HepG2 (cell line): ENCODE data around the gene KANK3. TPM values are rescaled to one million over a fixed set of nuclear protein-coding genes. Genes with fewer than 3 reads are reported as not detected.
"Not testable (repeated sequence)": the region's sequence is repeated elsewhere in the genome, so short reads cannot be mapped to it uniquely, and the experiment has no call there.

Source experiments
- ATAC-seq: fragments of 200-7000 bp; cut with Tn5 transposase; 3 replicates; pipeline ENCODE4 v1.9.1; 2020; ENCODE audit warnings: mild to moderate bottlenecking, moderate library complexity
- BruUV-seq: library from RNA; stranded (reverse); fragments of 400-500 nt; replicated peaks from 2 replicates; lab custom pipeline; 2021; lab: Mats Ljungman, UMichigan
- CTCF ChIA-PET: fragments of 300-600 bp; formaldehyde crosslinking; extraction: SDS; loops from one replicate; lab custom pipeline; 2021; ENCODE audit warnings: low total read pairs, inconsistent platforms, low intra/inter-chr PET ratio; lab: Yijun Ruan, JAX
- POLR2A ChIA-PET: fragments of 350-600 bp; sonication (Branson Sonifier 250); formaldehyde crosslinking; loops from one replicate; lab custom pipeline; 2020; ENCODE audit warnings: antibody characterized with exemption, inconsistent platforms; lab: Yijun Ruan, JAX
- DNase-seq: peaks from one replicate; pipeline ENCODE4 v3.0.0-alpha.2; 2015; ENCODE audit warnings: low spot score
- FAIRE-seq: peaks from 3 replicates; lab custom pipeline; 2011; peaks lifted over from hg19 to GRCh38; lab: Jason Lieb, UNC
- H2AFZ ChIP-seq: one replicate; pipeline ENCODE4 v1.6.1; 2011; ENCODE audit warnings: low read length, inconsistent platforms
- H3K27ac ChIP-seq: fragments of 300-600 bp; 3 replicates; pipeline ENCODE4 v1.8.0; 2011; ENCODE audit warnings: mixed run types, mild to moderate bottlenecking, mixed read lengths, low read length, inconsistent platforms; ENCODE audit not compliant: insufficient read depth; ENCODE audit errors: extremely low read length
- H3K27me3 ChIP-seq, 2 experiments: fragments of 200-600 bp in 1 of 2; 2 replicates in 1 of 2; 3 replicates in 1 of 2; pipeline versions ENCODE4 v1.6.0 to v1.8.0; 2011; ENCODE audit warnings: low read length in 2 of 2, mild to moderate bottlenecking in 2 of 2, moderate library complexity in 2 of 2, inconsistent platforms in 1 of 2; ENCODE audit not compliant: insufficient read depth in 2 of 2, control insufficient read depth in 1 of 2
- H3K36me3 ChIP-seq, 2 experiments: fragments of 200-600 bp in 1 of 2; replicated peaks in 1 of 2; 2 replicates in 1 of 2; 3 replicates in 1 of 2; pipeline versions ENCODE4 v1.5.1 to v1.8.0; 2011; ENCODE audit warnings: low read length in 2 of 2, inconsistent platforms in 1 of 2; ENCODE audit not compliant: insufficient read depth in 2 of 2, control insufficient read depth in 1 of 2
- H3K4me1 ChIP-seq: 2 replicates; pipeline ENCODE4 v1.5.1; 2012; ENCODE audit warnings: low read length, inconsistent platforms; ENCODE audit not compliant: insufficient read depth
- H3K4me2 ChIP-seq: 2 replicates; pipeline ENCODE4 v1.6.0; 2011; ENCODE audit warnings: low read depth, low read length, inconsistent platforms
- H3K4me3 ChIP-seq, 3 experiments: fragments of 200-600 bp in 1 of 3; sonication (generic), shearing (Covaris generic) in 1 of 3; replicated peaks in 1 of 3; 2 replicates each; pipeline ENCODE4 v1.5.1; 2011 to 2016; ENCODE audit warnings: low read length in 3 of 3, inconsistent platforms in 2 of 3, low read depth in 2 of 3, mild to moderate bottlenecking in 2 of 3, control low read depth in 1 of 3, mixed read lengths in 1 of 3; ENCODE audit not compliant: insufficient read depth in 1 of 3
- H3K79me2 ChIP-seq: one replicate; pipeline ENCODE4 v1.6.1; 2011; ENCODE audit warnings: low read length, inconsistent platforms; ENCODE audit not compliant: insufficient read depth
- H3K9ac ChIP-seq: 2 replicates; pipeline ENCODE4 v1.6.0; 2011; ENCODE audit warnings: mild to moderate bottlenecking, low read depth, low read length, inconsistent platforms; ENCODE audit not compliant: insufficient read depth
- H3K9me3 ChIP-seq: 2 replicates; pipeline ENCODE4 v1.5.1; 2012; ENCODE audit warnings: mild to moderate bottlenecking, low read length
- H4K20me1 ChIP-seq: 2 replicates; pipeline ENCODE4 v1.6.0; 2011; ENCODE audit warnings: inconsistent platforms, mild to moderate bottlenecking, low read length, moderate library complexity; ENCODE audit not compliant: insufficient read depth
- DRAP1 ChIP-seq: IDR thresholded peaks from 2 replicates; pipeline ENCODE4 v1.6.1; 2016; ENCODE audit warnings: missing genetic modification reagents, missing compliant biosample characterization
- FOXA1 ChIP-seq, 2 experiments: fragments of 450-650 bp in 1 of 2; sonication (generic) in 1 of 2; formaldehyde crosslinking in 1 of 2; IDR thresholded peaks; 2 replicates each; pipeline versions ENCODE4 v1.4.0 to v1.6.1; 2016 to 2020; ENCODE audit warnings: missing genetic modification reagents in 1 of 2
- GMEB2 ChIP-seq: IDR thresholded peaks from 2 replicates; pipeline ENCODE4 v1.6.1; 2016; ENCODE audit warnings: missing biosample characterization, missing genetic modification reagents, low read depth
- HBP1 ChIP-seq: IDR thresholded peaks from 2 replicates; pipeline ENCODE4 v1.6.1; 2016; ENCODE audit warnings: low read depth, control low read depth
- HMGXB3 ChIP-seq: sonication (generic); formaldehyde crosslinking; IDR thresholded peaks from 2 replicates; pipeline ENCODE4 v1.4.0; 2020; ENCODE audit warnings: missing genetic modification reagents, borderline replicate concordance
- KLF13 ChIP-seq: sonication (generic); formaldehyde crosslinking; IDR thresholded peaks from 2 replicates; pipeline ENCODE4 v1.4.0; 2020; ENCODE audit warnings: mild to moderate bottlenecking, missing genetic modification reagents
- NFYB ChIP-seq: sonication (generic); formaldehyde crosslinking; IDR thresholded peaks from 2 replicates; pipeline ENCODE4 v1.4.0; 2020; ENCODE audit warnings: missing genetic modification reagents
- NFYC ChIP-seq: IDR thresholded peaks from 2 replicates; pipeline ENCODE4 v1.6.1; 2016; ENCODE audit warnings: missing genetic modification reagents, missing compliant biosample characterization
- POGZ ChIP-seq: sonication (generic); formaldehyde crosslinking; IDR thresholded peaks from 2 replicates; pipeline ENCODE4 v1.4.0; 2020; ENCODE audit warnings: mild to moderate bottlenecking, missing genetic modification reagents
- POLR2A ChIP-seq, 2 experiments: IDR thresholded peaks; 2 replicates each; pipeline ENCODE4 v1.6.1; 2011; ENCODE audit warnings: low read depth in 2 of 2, low read length in 2 of 2, mild to moderate bottlenecking in 1 of 2, moderate library complexity in 1 of 2; ENCODE audit not compliant: insufficient read depth in 1 of 2
- POLR2G ChIP-seq: fragments of 200-400 bp; formaldehyde crosslinking; IDR thresholded peaks from 2 replicates; pipeline ENCODE4 v1.6.1; 2018; ENCODE audit warnings: mild to moderate bottlenecking, low read depth, low read length, moderate library complexity
- SAP130 ChIP-seq: IDR thresholded peaks from 2 replicates; pipeline ENCODE4 v1.6.1; 2016; ENCODE audit warnings: low read depth
- SOX6 ChIP-seq, 2 experiments: fragments of 450-650 bp in 1 of 2; sonication (generic) in 1 of 2; formaldehyde crosslinking in 1 of 2; IDR thresholded peaks; 2 replicates each; pipeline versions ENCODE4 v1.4.0 to v1.6.1; 2017 to 2020; ENCODE audit warnings: antibody characterized with exemption in 1 of 2, mild to moderate bottlenecking in 1 of 2, missing genetic modification reagents in 1 of 2
- ZMYM4 ChIP-seq: sonication (generic); formaldehyde crosslinking; IDR thresholded peaks from 2 replicates; pipeline ENCODE4 v1.8.1; 2023; ENCODE audit warnings: mild to moderate bottlenecking, missing genetic modification reagents
- ZNF431 ChIP-seq: sonication (generic); formaldehyde crosslinking; IDR thresholded peaks from 2 replicates; pipeline ENCODE4 v1.9.0; 2022; ENCODE audit warnings: missing genetic modification reagents, low read depth, mild to moderate bottlenecking, borderline replicate concordance
- WGBS: methylation state at CpG from one replicate; pipeline ENCODE4 v1.1.6; 2017; ENCODE audit warnings: low lambda C conversion rate; 5-methylcytosine and 5-hydroxymethylcytosine counted together
- in situ Hi-C: cut with HindIII; loops from 2 replicates; pipeline ENCODE4 v1.10.0; 2017; ENCODE audit warnings: low pct_unique_long_range_greater_than_20kb; ENCODE audit not compliant: extremely low pct_ligation_motif_present
- intact Hi-C: fragments of 100-400 bp; cut with micrococcal nuclease; formaldehyde crosslinking; loops from one replicate; pipeline ENCODE4 v1.10.0; 2022; ENCODE audit not compliant: unreplicated experiment
- polyA plus RNA-seq, 8 experiments: library from polyadenylated mRNA; depleted of rRNA in 3 of 8; stranded (reverse) in 7 of 8; unstranded in 1 of 8; fragments of >200 nt; fragmentation: Illumina TruSeq in 4 of 8; extraction: Trizol in 4 of 8; gene quantifications; 2 replicates each; pipeline versions ENCODE4 v1.2.1 to v1.2.3, GENCODE V29; 2011 to 2016; ENCODE audit warnings: low read depth in 4 of 8, missing spikeins in 1 of 8, mixed read lengths in 1 of 8; ENCODE audit not compliant: insufficient read depth in 1 of 8
- total RNA-seq, 5 experiments: library from RNA; depleted of rRNA; stranded (reverse); fragments of >200 nt; fragmentation: Illumina TruSeq; extraction: Trizol; gene quantifications; 2 replicates each; pipeline ENCODE4 v1.2.3, GENCODE V29; 2016; ENCODE audit warnings: low read depth in 1 of 5

The KANK3 gene
- total and polyA plus RNA-seq, 2 of the 13 experiments (the other 11 are each of a cell fraction or from before 2014, with no cell fraction given): 0.15 to 0.20 TPM

GRCh38 chr19:8377598-8377997 lies 34.5 kb upstream of the KANK3 start (continued):
- TF ChIP-seq GMEB2 (CRISPR knock-in tag) (no peak), KLF13 (no peak), HBP1 (CRISPR knock-in tag) (no peak), ZNF431 (CRISPR knock-in tag) (no peak)

- H3K9me3 ChIP-seq; TF ChIP-seq SOX6, FOXA1 (IDR thresholded peaks at IDR 0.05): not testable (repeated sequence)
- TF ChIP-seq SOX6 (CRISPR knock-in tag; IDR thresholded peaks at IDR 0.05) (peak; percentile 35; the same call in 1 of the 2 replicates), HMGXB3 (CRISPR knock-in tag) (peak; percentile 90; the same call in 1 of the 2 replicates), POLR2G (peak; percentile 50; the same call in 1 of the 2 replicates), FOXA1 (CRISPR knock-in tag; IDR thresholded peaks at IDR 0.05) (0 out of 2 replicates have a peak, but pooled peaks have one; percentile 30), POGZ (CRISPR knock-in tag) (peak; percentile 59; the same call in 1 of the 2 replicates), NFYB (peak; percentile 77), ZMYM4 (CRISPR knock-in tag) (peak; percentile 87), NFYC (CRISPR knock-in tag) (peak; percentile 74), SAP130 (peak; percentile 22; the same call in 1 of the 2 replicates), POLR2A (IDR thresholded peaks at IDR 0.05; ENCODE audit: insufficient read depth in 1 of 2, low read depth in 2 of 2, low read length in 2 of 2) (peak; percentile 37 to 73; a peak in 3 of 4 replicates), DRAP1 (peak; percentile 39; the same call in 1 of the 2 replicates)
Observed at GRCh38 chr19:8376373-8376974, 33.4 kb upstream of the KANK3 start.

More at GRCh38 chr19:8376373-8376974, 33.4 kb upstream of the KANK3 start:
- ATAC-seq, FAIRE-seq, H3K4me2 ChIP-seq, H3K9ac ChIP-seq, H3K79me2 ChIP-seq, BruUV-seq, H3K4me3 ChIP-seq, H2AFZ ChIP-seq, H4K20me1 ChIP-seq, H3K27me3 ChIP-seq, CTCF ChIA-PET, in situ Hi-C loops, intact Hi-C loops, H3K36me3 ChIP-seq: not testable (repeated sequence)
- POLR2A ChIA-PET: interaction anchor here (0.6 to 4.6 kb wide), 9 partner anchors 9 to 31 kb away, joined by 3 to 41 read pairs (median 4); partner anchors contain the start of genes ANGPTL4 and RAB11B
- Histone ChIP-seq H3K4me1 (peaks cover 51% of the 10 kb centered on the region), H3K27ac (peak overlapping the region; percentile 40)
- DNase-seq: peak; percentile 63
- WGBS: 80% methylated on average over 8 of the region's 10 CpGs
